GM20000 (cell line): Measurements from ENCODE around the gene FANK1.

ENCODE experiments used
- DNase-seq: peaks from one replicate; pipeline ENCODE4 v3.0.0; 2012; ENCODE audit warnings: low spot score
- TF ChIP-seq, protein P1 (sequence below): IDR thresholded peaks from 2 replicates; pipeline ENCODE4 v1.5.1; 2012; ENCODE audit warnings: mild to moderate bottlenecking, control low read depth; ENCODE audit errors: extremely low read depth, missing control alignments

Gene FANK1

DNA sequence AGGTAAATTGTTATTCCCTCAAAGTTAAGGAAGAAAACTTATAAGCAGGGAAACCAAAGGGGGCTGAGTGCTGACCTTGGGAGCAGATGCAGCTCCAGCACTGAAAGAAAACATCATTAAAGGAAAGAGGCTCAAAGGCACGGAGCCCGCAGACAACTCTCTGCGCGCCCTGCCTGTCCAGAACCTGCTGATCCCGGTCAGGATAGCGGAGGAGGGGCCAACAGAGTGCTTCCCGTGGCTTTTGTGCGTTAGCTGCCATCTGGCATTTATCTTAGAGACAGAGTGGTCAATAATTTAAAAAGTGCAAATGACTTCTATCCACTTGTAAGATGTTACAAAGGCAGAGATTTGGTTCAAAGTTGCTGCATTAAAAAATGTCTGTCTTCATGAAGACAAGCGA, 162.1 kb downstream of the FANK1 start:
- DNase-seq: no peak
- TF ChIP-seq, protein P1, sequence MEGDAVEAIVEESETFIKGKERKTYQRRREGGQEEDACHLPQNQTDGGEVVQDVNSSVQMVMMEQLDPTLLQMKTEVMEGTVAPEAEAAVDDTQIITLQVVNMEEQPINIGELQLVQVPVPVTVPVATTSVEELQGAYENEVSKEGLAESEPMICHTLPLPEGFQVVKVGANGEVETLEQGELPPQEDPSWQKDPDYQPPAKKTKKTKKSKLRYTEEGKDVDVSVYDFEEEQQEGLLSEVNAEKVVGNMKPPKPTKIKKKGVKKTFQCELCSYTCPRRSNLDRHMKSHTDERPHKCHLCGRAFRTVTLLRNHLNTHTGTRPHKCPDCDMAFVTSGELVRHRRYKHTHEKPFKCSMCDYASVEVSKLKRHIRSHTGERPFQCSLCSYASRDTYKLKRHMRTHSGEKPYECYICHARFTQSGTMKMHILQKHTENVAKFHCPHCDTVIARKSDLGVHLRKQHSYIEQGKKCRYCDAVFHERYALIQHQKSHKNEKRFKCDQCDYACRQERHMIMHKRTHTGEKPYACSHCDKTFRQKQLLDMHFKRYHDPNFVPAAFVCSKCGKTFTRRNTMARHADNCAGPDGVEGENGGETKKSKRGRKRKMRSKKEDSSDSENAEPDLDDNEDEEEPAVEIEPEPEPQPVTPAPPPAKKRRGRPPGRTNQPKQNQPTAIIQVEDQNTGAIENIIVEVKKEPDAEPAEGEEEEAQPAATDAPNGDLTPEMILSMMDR: no peak
